Activated CD8-positive, alpha-beta memory T cell treated with anti-CD3 and anti-CD28 coated beads, Interleukin-2, amount 10 ng/mL, durations not matched to agents 7 days and 5 days (primary cell): ENCODE results near the gene PYGM. TPM values are rescaled to one million over a fixed set of nuclear protein-coding genes. Genes with fewer than 3 reads are reported as not detected.

Experiments used
- ATAC-seq: fragments of 150-1000 bp; cut with Tn5 transposase; one replicate; pipeline ENCODE4 v1.10.0; 2021; ENCODE audit warnings: moderate library complexity
- CTCF ChIA-PET: fragments of 350-600 bp; sonication (Branson Sonifier 250); formaldehyde crosslinking; loops from one replicate; lab custom pipeline; 2021; ENCODE audit warnings: antibody characterized with exemption; lab: Charles Lee
- DNase-seq: peaks from one replicate; pipeline ENCODE4 v3.0.0-alpha.2; 2020
- H3K27ac Mint-ChIP-seq: one replicate; pipeline ENCODE4 v1.8.0; 2021; ENCODE audit warnings: mild to moderate bottlenecking, mixed read lengths
- H3K27me3 Mint-ChIP-seq: one replicate; pipeline ENCODE4 v1.8.0; 2021; ENCODE audit warnings: mixed read lengths
- H3K36me3 Mint-ChIP-seq: one replicate; pipeline ENCODE4 v1.8.0; 2021; ENCODE audit warnings: mild to moderate bottlenecking, mixed read lengths
- H3K4me1 Mint-ChIP-seq: one replicate; pipeline ENCODE4 v1.8.0; 2021; ENCODE audit warnings: mixed read lengths
- H3K4me3 Mint-ChIP-seq: one replicate; pipeline ENCODE4 v1.8.0; 2021; ENCODE audit warnings: mild to moderate bottlenecking, moderate library complexity, mixed read lengths
- H3K9me3 Mint-ChIP-seq: one replicate; pipeline ENCODE4 v1.8.0; 2022; ENCODE audit warnings: low read depth, mixed read lengths
- total RNA-seq, 2 experiments: library from RNA; stranded (reverse); gene quantifications; one replicate each; pipeline ENCODE4 v1.2.3, GENCODE V29; 2021

PYGM gene
- total RNA-seq, 2 experiments from 2014 or later, result 2.0 to 3.2 TPM

- no peaks in the 10 kb centered on the region for H3K27me3 Mint-ChIP-seq
- H3K27ac Mint-ChIP-seq, result peak overlapping the region; percentile 87
- DNase-seq (no peak), ATAC-seq (no peak)
- no peak overlapping the region for H3K4me3 Mint-ChIP-seq
- H3K9me3 Mint-ChIP-seq, result no peaks in the 10 kb centered on the region
- H3K36me3 Mint-ChIP-seq, result peaks cover 38% of the 10 kb centered on the region
- H3K4me1 Mint-ChIP-seq, result peaks cover 69% of the 10 kb centered on the region
- CTCF ChIA-PET, result interaction anchor here (1.4 to 14.7 kb wide), 3 partner anchors 12 to 19 kb away, joined by 4 to 294 read pairs (median 22); partner anchors contain the start of gene RASGRP2
Measured at GRCh38 chr11:64762277-64762673, 2.5 kb upstream of the PYGM start.

GRCh38 chr11:64760759-64761420 lies 1.1 kb upstream of the PYGM start:
- H3K4me3 Mint-ChIP-seq, result no peak overlapping the region
- H3K27me3 Mint-ChIP-seq, result no peaks in the 10 kb centered on the region
- peaks cover 59% of the 10 kb centered on the region for H3K4me1 Mint-ChIP-seq
- H3K36me3 Mint-ChIP-seq, result peaks cover 28% of the 10 kb centered on the region
- H3K27ac Mint-ChIP-seq, result peak overlapping the region; percentile 87
- no peaks in the 10 kb centered on the region for H3K9me3 Mint-ChIP-seq
- ATAC-seq, result no peak
- no peak for DNase-seq
- CTCF ChIA-PET, result interaction anchor here (0.6 to 14.7 kb wide), 9 partner anchors 8 to 1709 kb away, joined by 3 to 294 read pairs (median 5); partner anchors contain the start of genes RASGRP2 and SF1

GRCh38 chr11:64759131-64759721 lies 548 bp downstream of the PYGM start:
- H3K4me3 Mint-ChIP-seq, result no peak overlapping the region
- H3K36me3 Mint-ChIP-seq, result peaks cover 13% of the 10 kb centered on the region
- CTCF ChIA-PET, result interaction anchor here (1.1 to 14.7 kb wide), 5 partner anchors 9 to 18 kb away, joined by 3 to 294 read pairs (median 10); partner anchors contain the start of gene RASGRP2
- H3K27ac Mint-ChIP-seq, result no peak overlapping the region
- no peaks in the 10 kb centered on the region for H3K27me3 Mint-ChIP-seq
- no peak for DNase-seq
- H3K4me1 Mint-ChIP-seq, result peaks cover 44% of the 10 kb centered on the region
- ATAC-seq, result no peak
- no peaks in the 10 kb centered on the region for H3K9me3 Mint-ChIP-seq

GRCh38 chr11:64758330-64759079 lies 1.3 kb downstream of the PYGM start:
- Mint-ChIP-seq H3K27me3 (no peaks in the 10 kb centered on the region), H3K9me3 (no peaks in the 10 kb centered on the region), H3K27ac (no peak overlapping the region), H3K4me1 (peaks cover 37% of the 10 kb centered on the region), H3K36me3 (peaks cover 11% of the 10 kb centered on the region), H3K4me3 (no peak overlapping the region)
- CTCF ChIA-PET, result interaction anchor here (1.1 to 14.7 kb wide), 4 partner anchors 8 to 15 kb away, joined by 3 to 294 read pairs (median 10); partner anchors contain the start of gene RASGRP2
- no peak for ATAC-seq
- DNase-seq, result no peak

GRCh38 chr11:64757549-64758329 lies 2.0 kb downstream of the PYGM start:
- CTCF ChIA-PET, result interaction anchor here (1.1 to 3.7 kb wide), 4 partner anchors 11 to 20 kb away, joined by 3 to 10 read pairs (median 5); partner anchors contain the start of gene RASGRP2
- Mint-ChIP-seq H3K4me1 (peaks cover 29% of the 10 kb centered on the region), H3K4me3 (no peak overlapping the region), H3K27ac (no peak overlapping the region), H3K9me3 (no peaks in the 10 kb centered on the region), H3K36me3 (peaks cover 9% of the 10 kb centered on the region), H3K27me3 (no peaks in the 10 kb centered on the region)
- DNase-seq (no peak), ATAC-seq (no peak)

- Mint-ChIP-seq H3K36me3 (peaks cover 3% of the 10 kb centered on the region), H3K4me1 (peaks cover 10% of the 10 kb centered on the region), H3K9me3 (no peaks in the 10 kb centered on the region), H3K27me3 (no peaks in the 10 kb centered on the region), H3K4me3 (no peak overlapping the region), H3K27ac (no peak overlapping the region)
- CTCF ChIA-PET, result no interaction called here
- ATAC-seq, result no peak
- DNase-seq, result no peak
Measured at GRCh38 chr11:64755681-64756361, 4.0 kb downstream of the PYGM start.

GRCh38 chr11:64754919-64755662 lies 4.7 kb downstream of the PYGM start:
- DNase-seq, result no peak
- Mint-ChIP-seq H3K4me1 (peaks cover 5% of the 10 kb centered on the region), H3K36me3 (peaks cover 5% of the 10 kb centered on the region), H3K27me3 (no peaks in the 10 kb centered on the region), H3K9me3 (no peaks in the 10 kb centered on the region), H3K27ac (no peak overlapping the region), H3K4me3 (no peak overlapping the region)
- CTCF ChIA-PET, result interaction anchor here (1.0 kb wide), 1 partner anchor 9 kb away, joined by 3 read pairs; no protein-coding TSS in a partner anchor
- ATAC-seq, result no peak

- H3K27me3 Mint-ChIP-seq, result no peaks in the 10 kb centered on the region
- CTCF ChIA-PET, result interaction anchor here (1.0 kb wide), 1 partner anchor 10 kb away, joined by 3 read pairs; no protein-coding TSS in a partner anchor
- ATAC-seq, result no peak
- H3K9me3 Mint-ChIP-seq, result no peaks in the 10 kb centered on the region
- H3K4me3 Mint-ChIP-seq, result no peak overlapping the region
- no peak overlapping the region for H3K27ac Mint-ChIP-seq
- peaks cover 3% of the 10 kb centered on the region for H3K4me1 Mint-ChIP-seq
- peaks cover 5% of the 10 kb centered on the region for H3K36me3 Mint-ChIP-seq
- no peak for DNase-seq
Measured at GRCh38 chr11:64754124-64754918, 5.5 kb downstream of the PYGM start.

GRCh38 chr11:64753380-64754123 lies 6.2 kb downstream of the PYGM start:
- Mint-ChIP-seq H3K4me3 (no peak overlapping the region), H3K27me3 (no peaks in the 10 kb centered on the region), H3K27ac (no peak overlapping the region), H3K4me1 (peaks cover 3% of the 10 kb centered on the region), H3K36me3 (peaks cover 5% of the 10 kb centered on the region), H3K9me3 (no peaks in the 10 kb centered on the region)
- DNase-seq, result no peak
- CTCF ChIA-PET, result interaction anchor here (2.0 to 2.5 kb wide), 2 partner anchors 10 kb away, joined by 8 to 12 read pairs; partner anchors contain the start of gene RASGRP2
- ATAC-seq, result no peak

- Mint-ChIP-seq H3K27me3 (no peaks in the 10 kb centered on the region), H3K4me3 (no peak overlapping the region), H3K9me3 (no peaks in the 10 kb centered on the region), H3K27ac (no peak overlapping the region), H3K4me1 (peaks cover 5% of the 10 kb centered on the region), H3K36me3 (peaks cover 5% of the 10 kb centered on the region)
- CTCF ChIA-PET, result interaction anchor here (2.0 to 2.5 kb wide), 2 partner anchors 10 to 11 kb away, joined by 8 to 12 read pairs; partner anchors contain the start of gene RASGRP2
- DNase-seq, result no peak
- ATAC-seq, result no peak
Measured at GRCh38 chr11:64753019-64753379, 6.8 kb downstream of the PYGM start.
